Measurements from ENCODE around the gene BNC1. TPM values are rescaled to one million over a fixed set of nuclear protein-coding genes. Genes with fewer than 3 reads are reported as not detected.
"Not testable (repeated sequence)": the region's sequence is repeated elsewhere in the genome, so short reads cannot be mapped to it uniquely, and the experiment has no call there.

The BNC1 gene
- total RNA-seq, 1 donor from 2014 or later = 1.1 TPM

GRCh38 chr15:83225449-83225848, 59.0 kb downstream of the BNC1 start:
- Mint-ChIP-seq H3K27ac (ENCODE audit: unreplicated experiment) (no peak overlapping the region), H3K4me3 (ENCODE audit: unreplicated experiment) (no peak overlapping the region), H3K9me3 (ENCODE audit: unreplicated experiment) (peaks cover 6% of the 10 kb centered on the region), H3K27me3 (ENCODE audit: unreplicated experiment) (no peaks in the 10 kb centered on the region), H3K36me3 (ENCODE audit: unreplicated experiment) (peaks cover 36% of the 10 kb centered on the region), H3K4me1 (ENCODE audit: low read depth, unreplicated experiment) (no peaks in the 10 kb centered on the region)
- no peak for DNase-seq
- TF ChIP-seq, protein P1, sequence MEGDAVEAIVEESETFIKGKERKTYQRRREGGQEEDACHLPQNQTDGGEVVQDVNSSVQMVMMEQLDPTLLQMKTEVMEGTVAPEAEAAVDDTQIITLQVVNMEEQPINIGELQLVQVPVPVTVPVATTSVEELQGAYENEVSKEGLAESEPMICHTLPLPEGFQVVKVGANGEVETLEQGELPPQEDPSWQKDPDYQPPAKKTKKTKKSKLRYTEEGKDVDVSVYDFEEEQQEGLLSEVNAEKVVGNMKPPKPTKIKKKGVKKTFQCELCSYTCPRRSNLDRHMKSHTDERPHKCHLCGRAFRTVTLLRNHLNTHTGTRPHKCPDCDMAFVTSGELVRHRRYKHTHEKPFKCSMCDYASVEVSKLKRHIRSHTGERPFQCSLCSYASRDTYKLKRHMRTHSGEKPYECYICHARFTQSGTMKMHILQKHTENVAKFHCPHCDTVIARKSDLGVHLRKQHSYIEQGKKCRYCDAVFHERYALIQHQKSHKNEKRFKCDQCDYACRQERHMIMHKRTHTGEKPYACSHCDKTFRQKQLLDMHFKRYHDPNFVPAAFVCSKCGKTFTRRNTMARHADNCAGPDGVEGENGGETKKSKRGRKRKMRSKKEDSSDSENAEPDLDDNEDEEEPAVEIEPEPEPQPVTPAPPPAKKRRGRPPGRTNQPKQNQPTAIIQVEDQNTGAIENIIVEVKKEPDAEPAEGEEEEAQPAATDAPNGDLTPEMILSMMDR (IDR thresholded peaks at IDR 0.05; ENCODE audit: partially characterized antibody, unreplicated experiment) = no peak

DNA sequence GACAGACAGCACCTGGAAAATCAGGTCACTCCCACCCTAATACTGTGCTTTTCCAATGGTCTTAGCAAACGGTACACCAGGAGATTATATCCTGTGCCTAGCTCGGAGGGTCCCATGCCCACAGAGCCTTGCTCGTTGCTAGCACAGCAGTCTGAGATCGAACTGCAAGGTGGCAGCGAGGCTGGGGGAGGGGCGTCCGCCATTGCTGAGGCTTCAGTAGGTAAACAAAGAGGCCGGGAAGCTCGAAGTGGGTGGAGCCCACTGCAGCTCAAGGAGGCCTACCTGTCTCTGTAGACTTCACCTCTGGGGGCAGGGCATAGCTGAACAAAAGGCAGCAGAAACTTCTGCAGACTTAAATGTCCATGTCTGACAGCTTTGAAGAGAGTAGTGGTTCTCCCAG, 62.7 kb downstream of the BNC1 start:
- not testable (repeated sequence) for DNase-seq; H3K4me1 Mint-ChIP-seq (ENCODE audit: low read depth, unreplicated experiment); H3K27me3 Mint-ChIP-seq (ENCODE audit: unreplicated experiment); H3K4me3 Mint-ChIP-seq (ENCODE audit: unreplicated experiment); H3K27ac Mint-ChIP-seq (ENCODE audit: unreplicated experiment); H3K9me3 Mint-ChIP-seq (ENCODE audit: unreplicated experiment)
- peaks cover 48% of the 10 kb centered on the region for H3K36me3 Mint-ChIP-seq (ENCODE audit: unreplicated experiment)

DNA sequence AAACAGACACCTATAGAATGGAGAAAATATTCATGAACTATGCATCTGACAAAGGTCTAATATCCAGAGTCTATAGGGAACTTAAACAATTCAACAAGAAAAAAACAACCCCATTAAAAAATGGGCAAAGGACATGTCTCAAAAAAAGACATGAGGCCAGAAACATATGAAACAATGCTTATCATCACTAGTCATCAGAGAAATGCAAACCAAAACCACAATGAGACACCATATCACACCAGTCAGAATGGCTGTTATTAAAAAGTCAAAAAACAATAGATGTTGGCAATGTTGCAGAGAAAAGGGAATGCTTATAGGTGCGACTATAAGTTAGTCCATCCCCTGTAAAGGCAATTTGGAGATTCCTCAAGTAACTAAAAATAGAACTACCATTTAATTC, 65.4 kb downstream of the BNC1 start:
- H3K27ac Mint-ChIP-seq (ENCODE audit: unreplicated experiment) = no peak overlapping the region
- H3K9me3 Mint-ChIP-seq (ENCODE audit: unreplicated experiment) = peaks cover 6% of the 10 kb centered on the region
- H3K4me3 Mint-ChIP-seq (ENCODE audit: unreplicated experiment) = no peak overlapping the region
- no peaks in the 10 kb centered on the region for H3K27me3 Mint-ChIP-seq (ENCODE audit: unreplicated experiment)
- H3K4me1 Mint-ChIP-seq (ENCODE audit: low read depth, unreplicated experiment) = no peaks in the 10 kb centered on the region
- no peak for DNase-seq
- peaks cover 36% of the 10 kb centered on the region for H3K36me3 Mint-ChIP-seq (ENCODE audit: unreplicated experiment)
- TF ChIP-seq, protein P1 (IDR thresholded peaks at IDR 0.05; ENCODE audit: partially characterized antibody, unreplicated experiment) = no peak

DNA sequence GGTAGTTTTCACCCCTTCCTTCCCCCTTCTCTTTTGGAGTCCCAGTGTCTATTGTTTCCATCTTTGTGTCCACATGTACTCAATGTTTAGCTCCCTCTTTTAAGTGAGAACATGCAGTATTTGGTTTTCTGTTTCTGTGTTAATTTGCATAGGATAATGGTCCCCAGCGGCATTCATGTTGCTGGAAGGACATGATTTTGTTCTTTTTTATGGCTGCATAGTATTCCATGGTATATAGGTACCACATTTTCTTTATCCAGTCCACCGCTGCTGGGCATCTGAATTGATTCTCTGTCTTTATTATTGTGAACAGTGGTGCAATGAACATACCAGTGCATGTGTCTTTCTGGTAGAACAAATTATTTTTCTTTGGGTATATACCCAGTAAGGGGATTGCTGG, 69.2 kb downstream of the BNC1 start:
- Mint-ChIP-seq H3K27ac (ENCODE audit: unreplicated experiment) (no peak overlapping the region), H3K4me3 (ENCODE audit: unreplicated experiment) (no peak overlapping the region)
- DNase-seq = no peak

GRCh38 chr15:83210619-83211018, 73.8 kb downstream of the BNC1 start:
- Mint-ChIP-seq H3K9me3 (ENCODE audit: unreplicated experiment) (peaks cover 6% of the 10 kb centered on the region), H3K4me3 (ENCODE audit: unreplicated experiment) (no peak overlapping the region), H3K27ac (ENCODE audit: unreplicated experiment) (no peak overlapping the region), H3K4me1 (ENCODE audit: low read depth, unreplicated experiment) (peaks cover 1% of the 10 kb centered on the region), H3K27me3 (ENCODE audit: unreplicated experiment) (peaks cover 9% of the 10 kb centered on the region), H3K36me3 (ENCODE audit: unreplicated experiment) (peaks cover 5% of the 10 kb centered on the region)
- TF ChIP-seq, protein P1 (IDR thresholded peaks at IDR 0.05; ENCODE audit: partially characterized antibody, unreplicated experiment) = no peak
- peak; percentile 21 for DNase-seq

More for the DNA sequence above, 69.2 kb downstream of the BNC1 start:
- no peaks in the 10 kb centered on the region for H3K9me3 Mint-ChIP-seq (ENCODE audit: unreplicated experiment)
- H3K4me1 Mint-ChIP-seq (ENCODE audit: low read depth, unreplicated experiment) = no peaks in the 10 kb centered on the region
- TF ChIP-seq, protein P1 (IDR thresholded peaks at IDR 0.05; ENCODE audit: partially characterized antibody, unreplicated experiment) = no peak
- H3K27me3 Mint-ChIP-seq (ENCODE audit: unreplicated experiment) = no peaks in the 10 kb centered on the region
- peaks cover 10% of the 10 kb centered on the region for H3K36me3 Mint-ChIP-seq (ENCODE audit: unreplicated experiment)

- no peak for DNase-seq
- H3K4me1 Mint-ChIP-seq (ENCODE audit: low read depth, unreplicated experiment) = peaks cover 6% of the 10 kb centered on the region
- peaks cover 5% of the 10 kb centered on the region for H3K36me3 Mint-ChIP-seq (ENCODE audit: unreplicated experiment)
- no peak overlapping the region for H3K4me3 Mint-ChIP-seq (ENCODE audit: unreplicated experiment)
- H3K27me3 Mint-ChIP-seq (ENCODE audit: unreplicated experiment) = peaks cover 9% of the 10 kb centered on the region
- H3K27ac Mint-ChIP-seq (ENCODE audit: unreplicated experiment) = no peak overlapping the region
- TF ChIP-seq, protein P1 (IDR thresholded peaks at IDR 0.05; ENCODE audit: partially characterized antibody, unreplicated experiment) = no peak
- peaks cover 6% of the 10 kb centered on the region for H3K9me3 Mint-ChIP-seq (ENCODE audit: unreplicated experiment)
These were observed 75.1 kb downstream of the BNC1 start for GRCh38 chr15:83209333-83209732.

Measured in glutamatergic neuron (in vitro differentiated cells).